Fibroblast of lung (primary cell): ENCODE results near the gene OR5B2. TPM values are rescaled to one million over a fixed set of nuclear protein-coding genes. Genes with fewer than 3 reads are reported as not detected.

ENCODE experiments used
- DNase-seq, 2 donors: peaks; one replicate each; pipeline versions ENCODE4 v3.0.0 to v3.0.0-alpha.2; 2010; ENCODE audit warnings: low read depth in 2 of 2
- H2AFZ ChIP-seq: 2 replicates; pipeline ENCODE4 v1.5.1; 2012; ENCODE audit warnings: low read length, control low read depth, inconsistent platforms
- H3K27ac ChIP-seq: 2 replicates; pipeline ENCODE4 v1.5.1; 2011; ENCODE audit warnings: low read length, control low read depth; ENCODE audit not compliant: insufficient read depth
- H3K27me3 ChIP-seq: 2 replicates; pipeline ENCODE4 v1.5.1; 2011; ENCODE audit warnings: mild to moderate bottlenecking, low read length; ENCODE audit not compliant: control insufficient read depth, insufficient read depth
- H3K36me3 ChIP-seq: 2 replicates; pipeline ENCODE4 v1.5.1; 2011; ENCODE audit warnings: low read length; ENCODE audit not compliant: control insufficient read depth, insufficient read depth
- H3K4me1 ChIP-seq: 2 replicates; pipeline ENCODE4 v1.5.1; 2011; ENCODE audit warnings: low read length; ENCODE audit not compliant: control insufficient read depth, insufficient read depth; ENCODE audit errors: extremely low read depth
- H3K4me2 ChIP-seq: 2 replicates; pipeline ENCODE4 v1.5.1; 2011; ENCODE audit warnings: low read length, control low read depth; ENCODE audit not compliant: insufficient read depth; ENCODE audit errors: extremely low read depth
- H3K4me3 ChIP-seq, 4 experiments: fragments of 200-600 bp in 1 of 4; sonication (generic) in 1 of 4; replicated peaks in 1 of 4; 2 replicates each; pipeline ENCODE4 v1.5.1; 2011 to 2016; ENCODE audit warnings: low read length in 4 of 4, low read depth in 3 of 4, mild to moderate bottlenecking in 3 of 4, control low read depth in 2 of 4, inconsistent platforms in 1 of 4, mixed read lengths in 1 of 4; ENCODE audit not compliant: insufficient read depth in 1 of 4; ENCODE audit errors: control extremely low read depth in 1 of 4
- H3K79me2 ChIP-seq: 2 replicates; pipeline ENCODE4 v1.5.1; 2012; ENCODE audit warnings: mild to moderate bottlenecking, low read length, inconsistent platforms; ENCODE audit not compliant: control insufficient read depth, insufficient read depth
- H3K9ac ChIP-seq: 2 replicates; pipeline ENCODE4 v1.5.1; 2011; ENCODE audit warnings: mild to moderate bottlenecking, low read length, control low read depth; ENCODE audit not compliant: insufficient read depth
- H3K9me3 ChIP-seq: 2 replicates; pipeline ENCODE4 v1.5.1; 2012; ENCODE audit warnings: low read depth, low read length; ENCODE audit not compliant: control insufficient read depth, insufficient read depth
- H4K20me1 ChIP-seq: 2 replicates; pipeline ENCODE4 v1.5.1; 2011; ENCODE audit warnings: low read length; ENCODE audit not compliant: control insufficient read depth, insufficient read depth; ENCODE audit errors: extremely low read depth
- EZH2 ChIP-seq: IDR thresholded peaks from 2 replicates; pipeline ENCODE4 v1.5.1; 2012; ENCODE audit warnings: low read length, control low read depth, mild to moderate bottlenecking; ENCODE audit errors: missing control alignments
- polyA plus RNA-seq, 2 donors: library from polyadenylated mRNA; depleted of rRNA in 1 of 2; stranded (reverse) in 1 of 2; unstranded in 1 of 2; fragments of >200 nt; gene quantifications; 2 replicates each; pipeline ENCODE4 v1.2.1, GENCODE V29; 2011 to 2012; ENCODE audit warnings: missing spikeins in 1 of 2
- total RNA-seq: library from RNA; depleted of rRNA; stranded (reverse); fragments of >200 nt; gene quantifications from 2 replicates; pipeline ENCODE4 v1.2.1, GENCODE V29; 2014
- TF ChIP-seq, protein P1 (sequence below), 2 donors: IDR thresholded peaks in 1 of 2; conservative IDR thresholded peaks in 1 of 2; 1 replicate in 1 of 2; 2 replicates in 1 of 2; pipeline ENCODE4 v1.5.1; 2011 to 2012; ENCODE audit warnings: low read length in 2 of 2, control low read depth in 1 of 2, inconsistent platforms in 1 of 2, low read depth in 1 of 2, mild to moderate bottlenecking in 1 of 2

Gene OR5B2
- total and polyA plus RNA-seq, 2 donors (not counting 1 experiment from before 2014, with no cell fraction given): not detected

DNA sequence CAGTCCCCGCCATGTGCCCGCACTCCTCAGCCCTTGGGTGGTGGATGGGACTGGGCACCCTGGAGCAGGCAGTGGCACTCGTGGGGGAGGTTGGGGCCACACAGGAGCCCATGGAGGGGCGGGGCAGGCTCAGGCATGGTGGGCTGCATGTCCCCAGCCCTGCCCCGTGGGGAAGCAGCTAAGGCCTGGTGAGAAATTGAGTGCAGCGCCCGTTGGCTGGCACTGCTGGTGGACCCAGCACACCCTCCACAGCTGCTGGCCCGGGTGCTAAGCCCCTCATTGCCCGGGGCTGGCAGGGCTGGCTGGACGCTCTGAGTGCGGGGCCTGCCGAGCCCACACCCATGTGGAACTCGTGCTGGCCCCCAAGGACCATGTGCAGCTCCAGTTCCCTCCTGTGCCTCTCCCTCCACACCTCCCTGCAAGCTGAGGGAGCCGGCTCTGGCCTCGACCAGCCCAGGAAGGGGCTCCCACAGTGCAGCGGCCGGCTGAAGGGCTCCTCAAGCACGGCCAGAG, 37.3 kb downstream of the OR5B2 start:
- Histone ChIP-seq H3K9me3 (peaks cover 2% of the 10 kb centered on the region), H3K36me3 (no peaks in the 10 kb centered on the region), H3K4me3 (no peak overlapping the region), H3K79me2 (no peaks in the 10 kb centered on the region), H3K27me3 (no peaks in the 10 kb centered on the region), H3K4me1 (peaks cover 18% of the 10 kb centered on the region), H2AFZ (no peak overlapping the region), H3K9ac (no peak overlapping the region), H3K4me2 (no peak overlapping the region), H3K27ac (no peak overlapping the region), H4K20me1 (no peaks in the 10 kb centered on the region)
- no peak for DNase-seq
- TF ChIP-seq, protein P1, sequence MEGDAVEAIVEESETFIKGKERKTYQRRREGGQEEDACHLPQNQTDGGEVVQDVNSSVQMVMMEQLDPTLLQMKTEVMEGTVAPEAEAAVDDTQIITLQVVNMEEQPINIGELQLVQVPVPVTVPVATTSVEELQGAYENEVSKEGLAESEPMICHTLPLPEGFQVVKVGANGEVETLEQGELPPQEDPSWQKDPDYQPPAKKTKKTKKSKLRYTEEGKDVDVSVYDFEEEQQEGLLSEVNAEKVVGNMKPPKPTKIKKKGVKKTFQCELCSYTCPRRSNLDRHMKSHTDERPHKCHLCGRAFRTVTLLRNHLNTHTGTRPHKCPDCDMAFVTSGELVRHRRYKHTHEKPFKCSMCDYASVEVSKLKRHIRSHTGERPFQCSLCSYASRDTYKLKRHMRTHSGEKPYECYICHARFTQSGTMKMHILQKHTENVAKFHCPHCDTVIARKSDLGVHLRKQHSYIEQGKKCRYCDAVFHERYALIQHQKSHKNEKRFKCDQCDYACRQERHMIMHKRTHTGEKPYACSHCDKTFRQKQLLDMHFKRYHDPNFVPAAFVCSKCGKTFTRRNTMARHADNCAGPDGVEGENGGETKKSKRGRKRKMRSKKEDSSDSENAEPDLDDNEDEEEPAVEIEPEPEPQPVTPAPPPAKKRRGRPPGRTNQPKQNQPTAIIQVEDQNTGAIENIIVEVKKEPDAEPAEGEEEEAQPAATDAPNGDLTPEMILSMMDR (conservative IDR thresholded peaks at IDR 0.05 in 1 of 2, IDR thresholded peaks at IDR 0.05 in 1 of 2; ENCODE audit: low read depth in 1 of 2, low read length in 2 of 2): no peak
- TF ChIP-seq EZH2: no peak

Other genes starting within 250 kb of the OR5B2 start
- not detected in 2 replicates for gene OR9Q2, start 239.1 kb downstream of the OR5B2 start, total RNA-seq
- gene OR9Q2, start 239.1 kb downstream of the OR5B2 start, polyA plus RNA-seq: not detected in 2 replicates
- not detected in 2 replicates for gene OR1S2, start 224.0 kb downstream of the OR5B2 start, total RNA-seq
- not detected in 2 replicates for gene OR1S2, start 224.0 kb downstream of the OR5B2 start, polyA plus RNA-seq
- gene OR1S1, start 215.4 kb downstream of the OR5B2 start, total RNA-seq: not detected in 2 replicates
- gene OR1S1, start 215.4 kb downstream of the OR5B2 start, polyA plus RNA-seq: not detected in 2 replicates
- gene OR10Q1, start 199.2 kb downstream of the OR5B2 start, total RNA-seq: not detected in 2 replicates
- gene OR10Q1, start 199.2 kb downstream of the OR5B2 start, polyA plus RNA-seq: 0.24 TPM in 1 of 2 replicates, not detected in the other
- not detected in 2 replicates for gene OR10W1, start 159.9 kb downstream of the OR5B2 start, total RNA-seq
- not detected in 2 replicates for gene OR10W1, start 159.9 kb downstream of the OR5B2 start, polyA plus RNA-seq
- not detected in 2 replicates for gene OR5B17, start 69.1 kb downstream of the OR5B2 start, total RNA-seq
- not detected in 2 replicates for gene OR5B17, start 69.1 kb downstream of the OR5B2 start, polyA plus RNA-seq
- not detected in 2 replicates for gene OR5B3, start 21.2 kb downstream of the OR5B2 start, total RNA-seq
- gene OR5B3, start 21.2 kb downstream of the OR5B2 start, polyA plus RNA-seq: not detected in 2 replicates
- gene OR5B12, start 14.1 kb upstream of the OR5B2 start, total RNA-seq: not detected in 2 replicates
- 0.02 and 0.11 TPM in 2 replicates for gene OR5B12, start 14.1 kb upstream of the OR5B2 start, polyA plus RNA-seq
- gene OR5B21, start 80.0 kb upstream of the OR5B2 start, total RNA-seq: not detected in 2 replicates
- gene OR5B21, start 80.0 kb upstream of the OR5B2 start, polyA plus RNA-seq: not detected in 2 replicates
- 2.8 and 8.6 TPM in 2 replicates for gene LPXN, start 147.7 kb upstream of the OR5B2 start, total RNA-seq
- gene LPXN, start 147.7 kb upstream of the OR5B2 start, polyA plus RNA-seq: 9.2 and 40.2 TPM in 2 replicates
- gene ZFP91, start 150.9 kb upstream of the OR5B2 start, total RNA-seq: 36.7 and 50.2 TPM in 2 replicates
- gene ZFP91, start 150.9 kb upstream of the OR5B2 start, polyA plus RNA-seq: 56.9 and 64.2 TPM in 2 replicates
- gene CNTF, start 194.5 kb upstream of the OR5B2 start, total RNA-seq: 0.77 and 1.2 TPM in 2 replicates
- gene CNTF, start 194.5 kb upstream of the OR5B2 start, polyA plus RNA-seq: 0.73 and 0.95 TPM in 2 replicates